ENCODE results near the gene PLEKHA7.
A peak's percentile ranks its signal among the peaks of the same experiment; 100 is the strongest.
"Not testable (repeated sequence)": the region's sequence is repeated elsewhere in the genome, so short reads cannot be mapped to it uniquely, and the experiment has no call there.

PLEKHA7 gene

DNA sequence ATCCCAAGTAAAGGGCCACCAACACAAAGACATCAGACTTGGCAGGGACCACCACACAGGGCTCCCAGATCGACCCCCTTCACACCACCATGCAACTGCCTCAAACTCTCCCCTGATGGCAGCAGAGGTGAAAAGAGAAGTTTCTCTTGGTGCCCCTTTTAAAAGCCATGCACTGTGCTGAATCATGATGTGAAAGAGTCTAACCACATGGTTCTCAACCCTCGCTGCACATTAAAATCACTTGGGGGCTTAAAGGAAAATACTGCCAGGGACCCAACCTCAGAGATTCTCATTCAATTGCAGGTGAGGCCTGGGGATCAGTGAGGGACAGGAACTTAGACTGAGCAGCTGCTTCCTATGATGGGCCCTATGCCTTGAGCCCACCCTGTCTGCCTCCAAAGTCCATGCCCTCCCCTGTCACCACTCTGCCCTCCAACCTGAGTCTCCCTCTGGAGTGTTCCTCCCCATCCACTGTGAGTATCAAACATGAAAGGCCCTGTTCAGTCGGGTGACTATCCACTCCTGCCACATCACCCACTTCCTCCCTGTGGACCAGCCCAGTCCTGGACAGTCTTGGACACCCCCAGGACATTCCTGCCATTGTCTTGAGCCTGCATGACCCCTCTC, 40.8 kb downstream of the PLEKHA7 start:
- DNase-seq: no peak

DNA sequence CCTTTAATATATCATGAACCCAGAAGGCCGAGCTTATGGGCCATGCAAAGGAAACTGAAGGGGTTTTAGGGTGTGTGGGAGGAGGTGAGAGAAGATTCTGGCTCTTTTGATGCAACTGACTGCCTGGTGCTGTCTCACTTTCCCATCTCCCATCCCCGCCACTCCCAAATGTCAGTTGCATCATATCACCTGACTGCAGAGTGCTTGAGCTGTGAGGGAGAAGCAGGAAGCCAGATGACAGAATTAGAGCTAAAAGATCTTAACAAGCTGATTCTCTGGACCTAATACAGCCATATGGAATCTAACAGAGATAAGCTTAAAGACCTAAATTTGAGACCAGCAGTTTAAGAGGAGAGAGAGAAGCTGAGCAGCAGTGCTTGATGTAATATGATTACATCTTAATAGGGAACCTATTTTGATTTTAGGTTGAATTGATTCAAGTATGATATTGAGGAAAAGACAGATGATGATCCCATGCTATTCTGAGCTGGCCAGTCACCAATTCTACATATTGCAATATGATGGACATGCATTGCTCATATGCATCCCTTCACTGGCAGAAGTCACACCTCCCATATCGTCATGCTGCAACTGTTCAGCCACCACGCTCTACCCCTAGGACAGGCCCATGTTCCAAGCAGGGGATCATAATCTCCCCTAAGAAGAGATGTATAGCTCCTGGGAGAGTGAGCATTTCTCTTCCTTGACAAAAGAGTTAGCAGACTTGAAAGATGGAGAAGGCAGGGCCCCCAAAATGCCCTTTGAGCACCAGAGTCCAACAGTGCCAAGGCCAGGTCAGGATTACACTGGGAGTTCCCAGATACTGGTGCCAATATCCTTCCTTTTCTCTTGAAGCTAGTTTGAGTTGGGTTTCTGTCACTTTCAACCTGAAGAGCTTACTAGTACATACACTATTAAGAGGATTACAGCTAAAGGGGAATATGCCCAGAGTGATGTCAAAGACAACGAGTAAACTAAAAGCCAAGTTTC, 44.9 kb downstream of the PLEKHA7 start:
- DNase-seq: no peak

DNA sequence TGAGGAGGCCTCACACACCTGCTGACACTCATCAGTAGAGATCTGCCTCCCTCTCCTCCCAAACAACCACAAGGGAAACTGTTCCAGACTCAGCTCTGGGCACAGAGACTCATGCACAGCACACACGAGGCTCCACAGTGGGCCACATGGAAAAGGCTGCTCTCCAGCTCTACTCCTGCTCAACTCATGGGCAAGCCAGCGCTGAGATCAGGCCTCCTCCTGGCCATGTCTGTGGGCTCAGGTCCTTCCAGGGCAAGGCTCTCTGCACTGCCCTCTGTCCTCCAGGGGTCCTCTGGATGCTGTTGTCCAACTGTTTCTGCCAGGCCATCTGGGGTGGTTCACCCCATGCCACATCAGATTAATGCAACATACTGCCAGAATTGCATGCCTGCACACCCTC, 46.0 kb downstream of the PLEKHA7 start:
- no peak for DNase-seq

GRCh38 chr11:16966930-16967671, 47.1 kb downstream of the PLEKHA7 start:
- no peak for DNase-seq

DNA sequence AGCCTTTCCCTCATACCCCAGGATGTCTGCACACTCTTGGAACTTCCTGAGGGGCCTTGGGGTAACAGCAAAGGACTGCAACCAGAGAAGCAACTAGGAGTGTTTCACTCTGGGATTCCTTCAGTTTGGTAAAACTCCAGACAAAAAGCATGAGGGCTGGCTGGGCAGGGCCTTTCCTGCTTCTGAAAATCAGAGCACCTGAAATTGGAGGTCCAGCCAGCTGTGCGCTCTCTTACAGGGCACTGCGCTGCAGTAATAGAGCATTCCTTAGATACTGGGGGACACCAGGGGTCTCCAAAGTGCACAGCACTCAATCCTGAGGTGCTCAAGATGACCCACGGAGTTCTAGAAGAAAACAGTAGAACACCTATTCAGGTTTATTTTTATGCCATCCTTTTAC, 49.7 kb downstream of the PLEKHA7 start:
- no peak for DNase-seq

DNA sequence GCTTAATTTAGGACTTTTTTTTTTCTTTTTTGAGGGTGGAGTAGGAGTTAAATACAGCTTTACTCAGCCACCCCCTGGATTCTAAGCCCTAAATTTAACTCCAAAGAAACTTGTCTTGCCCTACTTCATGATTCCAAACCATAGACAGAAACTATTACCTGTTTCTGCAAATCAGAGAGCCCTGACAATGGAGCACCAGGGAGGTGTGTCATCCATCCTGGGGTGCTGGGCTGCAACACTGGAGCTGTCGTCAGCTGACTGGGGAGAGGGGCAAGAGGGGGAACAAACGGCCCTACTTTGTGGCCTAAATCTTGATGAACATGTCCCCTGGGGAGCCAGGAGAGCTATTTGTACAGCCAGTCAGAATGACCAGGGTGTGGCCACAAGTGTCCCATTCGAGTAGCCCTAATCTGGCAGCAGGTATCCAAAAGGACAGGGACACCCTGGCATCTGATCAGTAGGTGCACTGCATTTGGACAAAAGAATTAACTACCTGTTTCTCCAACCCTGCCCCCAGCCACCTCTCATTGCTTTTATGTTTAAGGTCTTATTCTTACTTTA, 50.8 kb downstream of the PLEKHA7 start:
- DNase-seq: no peak

- DNase-seq: not testable (repeated sequence)
These were observed 51.6 kb downstream of the PLEKHA7 start for GRCh38 chr11:16962589-16962988.

DNA sequence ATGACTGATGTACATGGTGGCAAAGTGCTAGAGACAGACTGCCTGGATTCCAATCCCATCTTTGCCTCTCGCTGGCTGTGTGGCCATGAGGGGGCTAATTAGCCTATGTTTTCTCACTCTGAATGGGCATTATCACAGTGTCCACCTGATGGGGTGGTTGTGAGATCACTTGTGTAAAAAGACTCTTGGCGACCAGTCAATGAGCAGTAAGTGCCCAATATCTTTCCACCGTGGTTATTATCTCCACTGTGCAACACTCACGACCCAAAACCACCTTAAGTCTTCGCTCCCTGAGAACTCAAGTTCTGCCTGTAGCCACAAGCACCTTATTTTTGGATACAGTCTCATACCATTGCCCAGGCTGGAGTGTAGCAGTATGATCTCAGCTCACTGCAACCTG, 52.1 kb downstream of the PLEKHA7 start:
- DNase-seq: no peak

- DNase-seq: no peak
These were observed 54.0 kb downstream of the PLEKHA7 start for GRCh38 chr11:16960250-16960649.

DNA sequence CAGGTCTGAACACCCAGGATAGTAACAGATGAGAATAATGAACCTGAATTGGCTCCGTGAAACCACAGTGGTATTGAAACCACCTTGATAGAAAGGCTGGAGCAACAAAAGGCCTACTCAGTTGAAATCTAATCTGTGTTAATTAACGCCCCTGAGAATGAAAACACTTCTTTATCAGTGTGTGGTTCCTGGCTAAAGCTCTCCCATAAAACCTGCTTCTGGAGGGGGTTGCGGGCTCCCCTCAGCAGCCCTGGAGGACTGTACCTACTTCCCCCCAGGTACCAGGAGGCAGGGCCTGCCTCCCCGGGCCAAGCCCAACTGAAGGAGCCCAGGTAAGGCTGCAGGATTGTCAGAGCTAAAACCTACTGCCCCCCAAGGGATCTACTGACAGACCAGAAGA, 54.6 kb downstream of the PLEKHA7 start:
- DNase-seq: no peak

GRCh38 chr11:16958833-16959232, 55.4 kb downstream of the PLEKHA7 start:
- DNase-seq: no peak

- DNase-seq: no peak
These were observed 57.6 kb downstream of the PLEKHA7 start for GRCh38 chr11:16956538-16957153.

GRCh38 chr11:16953663-16954062, 60.6 kb downstream of the PLEKHA7 start:
- DNase-seq: no peak

- DNase-seq: no peak
These were observed 67.5 kb downstream of the PLEKHA7 start for GRCh38 chr11:16946477-16947282.

- DNase-seq: peak; percentile 44
These were observed 68.3 kb downstream of the PLEKHA7 start for GRCh38 chr11:16945671-16946469.

- no peak for DNase-seq
These were observed 71.3 kb downstream of the PLEKHA7 start for GRCh38 chr11:16942911-16943310.

DNA sequence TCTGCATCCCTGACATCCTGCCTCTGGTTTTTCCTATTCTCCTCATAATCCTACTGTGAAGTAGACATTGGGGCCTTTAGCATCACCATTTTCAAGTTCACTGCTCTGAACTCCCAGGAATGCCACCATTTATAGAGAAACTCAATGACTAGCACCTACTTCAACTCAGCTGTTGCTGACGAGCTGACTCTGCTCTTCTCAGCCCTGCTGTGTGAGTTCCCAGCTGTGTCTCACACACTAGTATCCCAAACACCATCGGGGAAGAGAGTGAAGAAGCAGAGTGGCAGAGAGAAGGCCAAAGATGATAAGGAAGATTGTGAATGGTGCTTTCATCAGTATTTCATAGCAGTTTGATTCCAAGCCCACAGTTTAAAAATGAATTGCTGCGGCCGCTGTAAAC, 71.9 kb downstream of the PLEKHA7 start:
- DNase-seq: no peak

DNA sequence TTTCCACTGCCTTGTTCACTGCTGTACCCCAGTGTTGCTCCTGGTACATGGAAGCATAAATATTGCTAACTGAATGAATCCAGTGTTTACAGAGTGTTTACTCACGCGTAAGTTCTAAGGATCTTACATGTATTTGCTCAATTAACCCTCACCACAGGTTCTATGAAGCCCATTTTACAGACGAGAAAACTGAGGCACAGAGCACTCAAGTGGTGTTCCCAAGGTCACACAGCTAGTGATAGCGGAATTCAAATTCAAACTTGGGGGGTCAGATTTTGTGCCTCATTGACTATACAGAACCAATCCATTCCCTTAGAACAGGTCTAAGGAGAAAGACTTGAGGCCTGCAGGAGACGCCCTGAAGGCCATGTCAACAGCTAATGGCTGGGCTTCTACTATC, 72.3 kb downstream of the PLEKHA7 start:
- DNase-seq: no peak

DNA sequence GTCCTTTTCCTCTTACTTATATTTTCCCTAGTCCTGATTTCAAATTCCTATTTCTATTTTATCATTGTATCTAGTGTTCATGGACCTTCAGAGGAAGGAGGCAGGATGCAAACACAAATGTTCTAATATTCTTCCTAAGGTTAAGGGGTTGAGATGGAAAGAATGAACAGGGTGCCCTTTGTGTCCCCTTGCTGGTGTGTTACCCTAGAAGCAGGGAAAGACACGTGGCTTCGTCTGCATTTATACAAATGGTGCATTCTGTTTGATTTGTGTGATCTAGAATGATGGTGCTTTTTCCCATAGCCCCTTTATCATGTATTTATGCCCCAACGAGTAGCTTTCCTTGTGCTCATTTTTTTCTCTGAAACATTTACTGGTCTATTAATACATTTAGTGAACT, 76.2 kb downstream of the PLEKHA7 start:
- DNase-seq: no peak

GRCh38 chr11:16936643-16937042, 77.6 kb downstream of the PLEKHA7 start:
- DNase-seq: no peak

Data from CD4-positive, alpha-beta T cell treated with Interleukin-21 for 1 hour (primary cell).